Suprapubic skin (tissue), 4 donors: ENCODE data around the gene PDE6C. TPM values are rescaled to one million over a fixed set of nuclear protein-coding genes. Genes with fewer than 3 reads are reported as not detected.

Experiments
- DNase-seq, 2 donors: peaks; one replicate each; pipeline ENCODE4 v3.0.0-alpha.2; 2019; ENCODE audit warnings: low spot score in 2 of 2
- H3K27ac ChIP-seq: fragments of 200-600 bp; sonication (generic); one replicate; pipeline ENCODE4 v1.5.1; 2019
- H3K27me3 ChIP-seq: fragments of 200-600 bp; sonication (generic); one replicate; pipeline ENCODE4 v1.5.1; 2019
- H3K36me3 ChIP-seq: fragments of 200-600 bp; sonication (generic); one replicate; pipeline ENCODE4 v1.5.1; 2019
- H3K4me1 ChIP-seq: fragments of 200-600 bp; sonication (generic); one replicate; pipeline ENCODE4 v1.5.1; 2019
- H3K4me3 ChIP-seq: fragments of 200-600 bp; sonication (generic); one replicate; pipeline ENCODE4 v1.5.1; 2019; ENCODE audit warnings: mild to moderate bottlenecking
- H3K9me3 ChIP-seq: fragments of 200-600 bp; sonication (generic); one replicate; pipeline ENCODE4 v1.5.1; 2019
- EP300 ChIP-seq: sonication (generic); formaldehyde crosslinking; IDR thresholded peaks from one replicate; pipeline ENCODE4 v1.6.1; 2017; ENCODE audit warnings: antibody characterized with exemption
- POLR2A ChIP-seq, 2 donors: fragments of 450-650 bp; IDR thresholded peaks; one replicate each; pipeline ENCODE4 v1.6.1; 2017; ENCODE audit warnings: antibody characterized with exemption in 2 of 2, mild to moderate bottlenecking in 2 of 2, moderate library complexity in 2 of 2
- POLR2AphosphoS5 ChIP-seq, 3 donors: sonication (generic); formaldehyde crosslinking; IDR thresholded peaks; one replicate each; pipeline ENCODE4 v1.6.1; 2017; ENCODE audit warnings: antibody characterized with exemption in 3 of 3
- WGBS: methylation state at CpG from one replicate; pipeline ENCODE4 v1.1.5; 2018; 5-methylcytosine and 5-hydroxymethylcytosine counted together
- total RNA-seq, 4 donors: library from RNA; depleted of rRNA; stranded (reverse); fragments of >200 nt; gene quantifications; one replicate each; pipeline ENCODE4 v1.1.0, GENCODE V29; 2016
- TF ChIP-seq, protein P1 (sequence below), 2 donors: fragments of 200-600 bp in 1 of 2; fragments of 450-650 bp in 1 of 2; sonication (generic) in 1 of 2; IDR thresholded peaks; one replicate each; pipeline ENCODE4 v1.5.1; 2016 to 2019; ENCODE audit warnings: antibody characterized with exemption in 2 of 2, mild to moderate bottlenecking in 1 of 2, moderate library complexity in 1 of 2

The PDE6C gene
- total RNA-seq, 4 donors from 2014 or later, result not detected

- Histone ChIP-seq H3K27me3 (peaks cover 41% of the 10 kb centered on the region), H3K9me3 (no peaks in the 10 kb centered on the region), H3K27ac (no peak overlapping the region), H3K4me1 (peaks cover 14% of the 10 kb centered on the region), H3K4me3 (no peak overlapping the region), H3K36me3 (no peaks in the 10 kb centered on the region)
- no peak for TF ChIP-seq POLR2A (IDR thresholded peaks at IDR 0.05)
- TF ChIP-seq POLR2AphosphoS5 (IDR thresholded peaks at IDR 0.05), result no peak
- 86% methylated on average over 4 of the region's 4 CpGs for WGBS
- DNase-seq, result peak in 1 of 2 donors; percentile 21
Observed at GRCh38 chr10:93599778-93600177, 12.6 kb upstream of the PDE6C start.

DNA sequence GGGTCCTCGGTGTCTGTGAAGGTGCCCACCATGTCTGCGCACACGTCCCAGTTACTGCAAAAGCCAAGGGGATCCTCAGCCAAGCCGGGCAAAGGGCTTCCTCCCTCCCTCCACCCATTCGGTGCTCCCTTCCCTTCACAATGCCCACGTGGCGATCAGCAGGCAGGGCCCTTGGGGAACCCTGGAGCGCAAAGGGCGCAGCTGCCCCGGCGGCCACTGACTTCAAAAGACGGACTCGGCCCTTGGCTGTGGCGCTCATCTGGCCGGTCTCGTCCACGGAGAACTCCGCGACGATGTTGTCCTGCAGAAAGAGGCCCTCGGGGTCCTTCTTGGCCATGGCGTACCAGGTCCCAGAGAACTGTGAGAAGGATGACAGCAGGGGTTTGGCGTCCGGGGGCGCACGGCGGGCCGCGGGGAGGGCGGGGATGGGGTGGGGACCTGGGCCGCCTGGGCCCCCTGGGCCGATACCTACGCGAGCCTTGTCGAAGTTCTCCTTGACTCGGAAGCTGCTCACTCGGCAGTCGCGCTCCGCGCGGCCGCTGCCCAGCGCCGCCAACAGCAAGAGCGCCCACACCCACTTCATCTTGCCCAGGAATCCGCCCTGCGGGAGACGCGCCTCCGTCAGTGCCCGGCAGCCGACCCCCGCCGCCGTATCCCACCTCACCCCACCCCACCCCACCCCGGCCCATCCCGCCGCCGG lies 11.7 kb upstream of the PDE6C start:
- WGBS, result 0% methylated on average over 16 of the region's 60 CpGs
- Histone ChIP-seq H3K27me3 (peaks cover 46% of the 10 kb centered on the region), H3K4me3 (peak overlapping the region; percentile 48)

DNA sequence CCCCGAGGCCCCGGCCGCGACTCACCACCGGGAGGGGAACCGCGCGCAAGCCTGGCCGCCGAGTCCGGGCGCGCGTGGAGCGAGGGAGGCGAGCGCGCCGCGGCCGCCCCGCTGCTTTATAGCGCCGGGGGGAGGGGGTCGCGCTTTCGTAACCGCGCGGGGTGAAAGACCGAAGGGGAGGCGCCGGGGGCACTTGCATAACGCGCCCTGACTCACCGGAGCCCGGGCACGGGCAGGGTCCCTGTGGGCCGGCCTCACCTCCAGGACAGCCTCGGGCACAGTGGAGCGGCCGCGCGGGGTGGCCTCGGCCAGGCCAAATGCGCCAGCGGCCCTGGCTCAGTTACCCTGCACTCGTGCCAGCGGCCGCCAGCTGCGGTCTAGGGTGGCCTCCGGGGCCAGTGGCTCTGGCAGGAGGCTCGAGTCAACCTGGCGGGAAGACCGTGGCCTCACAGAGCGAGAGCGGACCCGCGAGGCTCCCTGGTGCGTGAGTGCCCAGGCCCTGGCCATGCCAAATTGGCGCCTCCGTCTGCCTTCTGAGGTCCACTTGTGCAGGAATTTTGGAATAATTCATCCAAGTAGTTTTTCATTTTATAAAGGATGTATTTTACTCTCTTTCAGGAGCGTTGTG lies 11.1 kb upstream of the PDE6C start, which contains the start of gene RBP4:
Gene RBP4, minus strand, starts transcription at position 90 of the 628 bp plus-strand sequence. CDS start 207 bp downstream, outside the sequence.
- no peak for TF ChIP-seq EP300
- no peak for TF ChIP-seq POLR2A (IDR thresholded peaks at IDR 0.05)
- TF ChIP-seq, protein P1, sequence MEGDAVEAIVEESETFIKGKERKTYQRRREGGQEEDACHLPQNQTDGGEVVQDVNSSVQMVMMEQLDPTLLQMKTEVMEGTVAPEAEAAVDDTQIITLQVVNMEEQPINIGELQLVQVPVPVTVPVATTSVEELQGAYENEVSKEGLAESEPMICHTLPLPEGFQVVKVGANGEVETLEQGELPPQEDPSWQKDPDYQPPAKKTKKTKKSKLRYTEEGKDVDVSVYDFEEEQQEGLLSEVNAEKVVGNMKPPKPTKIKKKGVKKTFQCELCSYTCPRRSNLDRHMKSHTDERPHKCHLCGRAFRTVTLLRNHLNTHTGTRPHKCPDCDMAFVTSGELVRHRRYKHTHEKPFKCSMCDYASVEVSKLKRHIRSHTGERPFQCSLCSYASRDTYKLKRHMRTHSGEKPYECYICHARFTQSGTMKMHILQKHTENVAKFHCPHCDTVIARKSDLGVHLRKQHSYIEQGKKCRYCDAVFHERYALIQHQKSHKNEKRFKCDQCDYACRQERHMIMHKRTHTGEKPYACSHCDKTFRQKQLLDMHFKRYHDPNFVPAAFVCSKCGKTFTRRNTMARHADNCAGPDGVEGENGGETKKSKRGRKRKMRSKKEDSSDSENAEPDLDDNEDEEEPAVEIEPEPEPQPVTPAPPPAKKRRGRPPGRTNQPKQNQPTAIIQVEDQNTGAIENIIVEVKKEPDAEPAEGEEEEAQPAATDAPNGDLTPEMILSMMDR (IDR thresholded peaks at IDR 0.05), result no peak
- no peak for TF ChIP-seq POLR2AphosphoS5 (IDR thresholded peaks at IDR 0.05)
- DNase-seq, result no peak
- no peaks in the 10 kb centered on the region for H3K9me3 ChIP-seq
- peaks cover 14% of the 10 kb centered on the region for H3K4me1 ChIP-seq
- peak within 1 kb of the TSS; percentile 48 for H3K4me3 ChIP-seq
- H3K27ac ChIP-seq, result no peak within 1 kb of the TSS
- WGBS, result 2% methylated on average over 12 of the region's 63 CpGs
- H3K36me3 ChIP-seq, result no peaks in the 10 kb centered on the region
- H3K27me3 ChIP-seq, result peaks cover 46% of the 10 kb centered on the region

More for the DNA sequence above, 11.7 kb upstream of the PDE6C start:
- Histone ChIP-seq H3K4me1 (peaks cover 14% of the 10 kb centered on the region), H3K36me3 (no peaks in the 10 kb centered on the region), H3K9me3 (no peaks in the 10 kb centered on the region), H3K27ac (no peak overlapping the region)
- TF ChIP-seq, protein P1 (IDR thresholded peaks at IDR 0.05), result no peak
- TF ChIP-seq POLR2A (IDR thresholded peaks at IDR 0.05) (no peak), POLR2AphosphoS5 (IDR thresholded peaks at IDR 0.05) (no peak), EP300 (no peak)
- no peak for DNase-seq

GRCh38 chr10:93601774-93602162 lies 10.6 kb upstream of the PDE6C start:
- no peaks in the 10 kb centered on the region for H3K36me3 ChIP-seq
- H3K9me3 ChIP-seq, result no peaks in the 10 kb centered on the region
- H3K27me3 ChIP-seq, result peaks cover 46% of the 10 kb centered on the region
- TF ChIP-seq POLR2A (IDR thresholded peaks at IDR 0.05), result no peak
- 13% methylated on average over 7 of the region's 7 CpGs for WGBS
- H3K4me1 ChIP-seq, result peaks cover 14% of the 10 kb centered on the region
- peak overlapping the region; percentile 48 for H3K4me3 ChIP-seq
- no peak overlapping the region for H3K27ac ChIP-seq
- DNase-seq, result no peak

DNA sequence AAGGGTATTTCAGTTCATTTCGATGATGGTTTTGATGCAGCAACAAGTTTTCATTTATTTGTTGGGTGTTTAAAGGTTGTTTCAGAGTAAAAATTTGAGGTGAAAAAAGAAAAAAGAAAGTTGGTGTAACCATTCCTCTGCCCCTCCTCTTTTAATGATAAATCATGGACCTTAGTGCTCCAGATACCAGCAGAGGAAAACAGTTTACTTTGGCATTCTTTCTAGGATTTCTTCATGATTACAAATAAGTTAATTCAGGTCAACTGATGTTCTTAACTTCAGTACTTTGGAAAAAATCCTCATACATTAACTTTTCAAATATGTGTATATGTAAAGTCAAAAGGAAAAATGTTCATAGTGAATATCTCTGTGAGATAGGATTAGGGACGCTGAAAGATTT lies 9.3 kb upstream of the PDE6C start:
- Histone ChIP-seq H3K4me1 (peaks cover 14% of the 10 kb centered on the region), H3K9me3 (no peaks in the 10 kb centered on the region), H3K27me3 (peaks cover 46% of the 10 kb centered on the region), H3K4me3 (no peak overlapping the region), H3K36me3 (no peaks in the 10 kb centered on the region), H3K27ac (no peak overlapping the region)
- DNase-seq, result no peak
- 94% methylated on average over 2 of the region's 2 CpGs for WGBS
- TF ChIP-seq, protein P1 (IDR thresholded peaks at IDR 0.05), result no peak
- TF ChIP-seq POLR2AphosphoS5 (IDR thresholded peaks at IDR 0.05), result no peak
- no peak for TF ChIP-seq EP300
- no peak for TF ChIP-seq POLR2A (IDR thresholded peaks at IDR 0.05)

DNA sequence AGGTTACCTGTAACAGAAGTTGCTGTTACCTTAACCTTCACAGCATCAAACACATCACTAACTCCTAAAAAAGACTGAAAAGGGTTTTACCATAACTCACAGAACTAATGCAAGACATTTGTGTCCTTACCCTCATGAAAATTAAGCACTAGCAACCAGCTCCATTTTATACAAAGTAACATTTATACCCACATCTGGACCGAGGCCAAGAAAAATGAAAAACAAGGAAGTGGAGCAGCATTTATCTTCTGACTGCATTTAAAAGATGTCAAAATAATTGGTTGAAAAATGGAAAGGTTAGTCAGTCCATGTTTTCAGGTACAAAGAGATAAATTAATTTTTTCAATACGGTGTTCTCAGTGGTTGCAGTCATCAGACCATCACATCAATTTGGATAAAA lies 8.2 kb upstream of the PDE6C start:
- Histone ChIP-seq H3K4me1 (peaks cover 14% of the 10 kb centered on the region), H3K36me3 (no peaks in the 10 kb centered on the region), H3K27ac (no peak overlapping the region), H3K9me3 (no peaks in the 10 kb centered on the region), H3K27me3 (peaks cover 46% of the 10 kb centered on the region), H3K4me3 (no peak overlapping the region)
- no peak for DNase-seq
- 25% methylated on average over 2 of the region's 2 CpGs for WGBS
- TF ChIP-seq POLR2AphosphoS5 (IDR thresholded peaks at IDR 0.05), result no peak
